Activated CD8-positive, alpha-beta memory T cell treated with anti-CD3 and anti-CD28 coated beads for 4 hours (primary cell): Measurements from ENCODE around the gene NCKAP5.

Experiments
- DNase-seq, 2 donors: peaks; one replicate each; pipeline ENCODE4 v3.0.0-alpha.2; 2020; ENCODE audit warnings: low read depth in 2 of 2

The NCKAP5 gene

GRCh38 chr2:132667706-132668105 lies 900.6 kb downstream of the NCKAP5 start:
- no peak for DNase-seq

- no peak for DNase-seq
Observed at GRCh38 chr2:132665401-132666140, 902.7 kb downstream of the NCKAP5 start.

- DNase-seq: no peak
Observed at GRCh38 chr2:132664096-132664495, 904.2 kb downstream of the NCKAP5 start.

- DNase-seq: no peak
Observed at GRCh38 chr2:132662732-132663131, 905.5 kb downstream of the NCKAP5 start.

- DNase-seq: no peak
Observed at GRCh38 chr2:132659331-132659730, 908.9 kb downstream of the NCKAP5 start.

GRCh38 chr2:132656266-132656975 lies 911.8 kb downstream of the NCKAP5 start:
- no peak for DNase-seq

- DNase-seq: no peak
Observed at GRCh38 chr2:132654968-132655367, 913.3 kb downstream of the NCKAP5 start.

GRCh38 chr2:132654335-132654734 lies 913.9 kb downstream of the NCKAP5 start:
- DNase-seq: no peak

GRCh38 chr2:132652474-132652873 lies 915.8 kb downstream of the NCKAP5 start:
- DNase-seq: no peak

GRCh38 chr2:132651115-132652045 lies 916.9 kb downstream of the NCKAP5 start:
- no peak for DNase-seq

- no peak for DNase-seq
Observed at GRCh38 chr2:132646540-132647108, 921.6 kb downstream of the NCKAP5 start.

GRCh38 chr2:132645722-132646539 lies 922.3 kb downstream of the NCKAP5 start:
- DNase-seq: no peak

GRCh38 chr2:132645176-132645575 lies 923.1 kb downstream of the NCKAP5 start:
- no peak for DNase-seq

GRCh38 chr2:132642415-132642814 lies 925.8 kb downstream of the NCKAP5 start:
- DNase-seq: no peak

GRCh38 chr2:132641819-132642218 lies 926.4 kb downstream of the NCKAP5 start:
- no peak for DNase-seq

GRCh38 chr2:132640116-132640515 lies 928.1 kb downstream of the NCKAP5 start:
- no peak for DNase-seq

- no peak for DNase-seq
Observed at GRCh38 chr2:132638313-132639040, 929.8 kb downstream of the NCKAP5 start.

- DNase-seq: no peak
Observed at GRCh38 chr2:132636346-132636745, 931.9 kb downstream of the NCKAP5 start.

GRCh38 chr2:132633635-132634034 lies 934.6 kb downstream of the NCKAP5 start:
- no peak for DNase-seq

GRCh38 chr2:132632000-132632649 lies 936.1 kb downstream of the NCKAP5 start:
- DNase-seq: no peak
